Activated gamma-delta T cell treated with anti-CD3 and anti-CD28 coated beads, Interleukin-2, amount 50 U/mL, for 16 hours (primary cell): Measurements from ENCODE around the gene TRDN.
"Not testable (repeated sequence)": the region's sequence is repeated elsewhere in the genome, so short reads cannot be mapped to it uniquely, and the experiment has no call there.

Experiments
- DNase-seq: peaks from one replicate; pipeline ENCODE4 v3.0.0-alpha.2; 2020; ENCODE audit warnings: low read depth

The TRDN gene

DNA sequence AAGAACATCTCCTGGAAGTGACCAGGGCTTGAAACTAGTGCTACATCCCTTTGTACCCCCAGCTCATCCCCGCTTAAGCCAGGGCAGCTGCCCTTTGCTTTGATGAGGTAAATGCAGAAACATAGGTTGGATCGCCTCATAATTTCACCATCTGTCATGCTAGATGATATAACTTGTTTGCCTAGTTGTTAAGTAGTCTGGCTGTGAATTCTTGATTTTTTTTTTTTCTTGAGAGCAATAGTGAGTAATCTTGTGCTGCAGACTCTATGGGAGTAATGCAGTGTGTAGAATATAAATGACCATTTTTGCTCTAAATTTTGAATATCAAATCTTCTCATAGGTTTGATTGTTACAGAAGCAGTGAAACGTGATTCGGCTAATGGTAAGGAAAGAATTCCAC lies 4.1 kb downstream of the TRDN start:
- no peak for DNase-seq

DNA sequence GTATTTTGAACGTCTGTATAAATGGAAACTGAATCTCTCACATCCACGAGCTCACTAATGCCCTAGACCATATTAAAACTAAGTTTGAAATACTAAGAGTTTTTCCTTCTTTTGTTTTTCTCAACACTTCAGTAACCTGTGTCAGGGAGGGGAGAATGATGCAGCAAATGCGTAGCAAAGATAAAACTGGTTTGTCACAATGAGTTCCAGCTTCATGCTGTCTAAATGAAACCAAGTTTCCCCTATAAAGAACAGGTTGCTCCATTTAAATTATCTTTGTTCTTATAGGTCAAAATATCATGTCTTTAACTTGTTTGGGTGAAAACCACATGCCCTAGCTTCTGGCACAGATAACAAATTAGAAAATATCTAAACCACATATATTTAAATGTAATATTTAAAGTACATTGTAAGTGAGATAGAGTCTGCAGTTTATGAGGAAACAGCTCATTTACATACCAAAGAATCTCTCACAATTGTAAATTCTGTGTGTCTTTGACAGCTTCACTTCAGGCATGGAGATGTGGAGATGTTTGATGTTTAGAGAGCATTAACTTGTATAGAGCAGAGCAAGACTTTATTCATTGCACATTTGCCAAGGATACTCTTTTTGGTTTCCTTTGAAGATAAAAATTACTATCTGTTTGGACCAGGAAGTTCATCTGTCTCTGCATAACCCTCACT lies 7.3 kb downstream of the TRDN start:
- DNase-seq: no peak

DNA sequence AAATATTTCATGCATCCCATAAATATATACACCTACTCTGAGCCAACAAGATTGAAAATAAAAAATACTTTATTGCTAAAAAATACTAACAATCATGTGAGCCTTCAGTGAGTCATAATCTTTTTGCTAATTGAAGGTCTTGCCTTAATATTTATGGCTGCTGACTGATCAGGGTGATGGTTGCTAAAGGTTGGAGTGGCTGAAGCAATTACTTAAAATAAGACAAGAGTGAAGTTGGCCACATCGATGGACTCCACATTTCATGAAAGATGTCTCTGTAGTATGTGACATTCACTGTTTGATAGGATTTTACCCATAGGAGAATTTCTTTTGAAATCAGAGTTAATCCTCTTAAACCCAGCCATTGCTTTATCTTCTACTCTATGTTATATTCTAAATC lies 11.1 kb downstream of the TRDN start:
- DNase-seq: no peak

DNA sequence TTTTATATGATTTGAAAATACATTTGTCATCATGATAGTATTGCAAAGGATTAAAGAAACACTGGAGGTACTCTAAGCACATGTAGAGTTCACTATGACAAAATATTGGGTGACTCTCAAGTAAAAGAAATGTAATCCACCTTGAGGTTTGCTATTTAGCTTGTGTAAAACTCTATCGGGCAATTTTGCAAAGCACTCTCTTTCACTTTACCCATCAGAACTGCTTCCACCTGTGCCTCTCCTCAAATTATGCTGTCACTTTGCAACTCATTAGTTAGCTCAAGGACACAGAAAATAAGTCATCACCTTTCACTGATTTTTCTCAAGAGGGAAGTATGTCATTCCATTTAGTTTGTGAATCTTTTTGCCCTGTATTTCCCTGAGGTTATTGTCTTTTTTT lies 14.0 kb downstream of the TRDN start:
- no peak for DNase-seq

DNA sequence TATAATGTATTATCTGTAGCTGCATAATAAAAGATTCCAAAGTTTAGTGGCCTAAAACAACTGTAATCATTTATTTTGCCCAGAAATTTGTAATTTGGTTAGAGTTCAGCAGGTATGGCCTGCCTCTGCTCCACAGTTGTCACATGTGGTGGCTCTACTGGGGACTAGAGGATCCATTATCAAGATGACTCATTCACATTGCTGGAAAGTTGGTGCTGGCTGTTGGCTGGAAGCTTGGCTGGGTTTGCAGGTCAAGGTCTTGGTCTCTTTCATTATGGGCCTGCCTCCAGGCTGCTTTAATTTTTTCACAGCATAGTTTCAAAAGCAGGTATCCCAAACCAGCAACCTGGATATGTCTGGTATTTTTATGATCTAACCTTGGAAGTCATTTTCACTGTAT lies 17.6 kb downstream of the TRDN start:
- no peak for DNase-seq

DNA sequence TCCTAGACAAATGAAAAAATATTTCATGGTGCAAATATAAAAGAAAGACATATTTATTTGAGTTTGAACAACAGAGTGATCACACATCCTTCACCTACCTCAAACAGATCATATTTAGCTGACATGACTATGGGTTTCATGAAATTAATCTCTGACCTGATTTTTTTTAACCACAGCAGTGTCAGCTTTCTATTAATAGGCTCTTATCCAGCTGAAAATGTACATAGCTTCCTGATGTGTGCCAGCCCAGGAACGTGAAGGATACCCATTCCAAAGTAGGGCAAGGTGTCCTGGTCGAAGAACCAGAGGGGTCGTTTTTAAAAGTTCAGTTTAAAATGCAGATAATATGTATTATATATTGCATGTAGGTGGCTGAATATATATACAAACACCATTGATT lies 19.8 kb downstream of the TRDN start:
- no peak for DNase-seq

DNA sequence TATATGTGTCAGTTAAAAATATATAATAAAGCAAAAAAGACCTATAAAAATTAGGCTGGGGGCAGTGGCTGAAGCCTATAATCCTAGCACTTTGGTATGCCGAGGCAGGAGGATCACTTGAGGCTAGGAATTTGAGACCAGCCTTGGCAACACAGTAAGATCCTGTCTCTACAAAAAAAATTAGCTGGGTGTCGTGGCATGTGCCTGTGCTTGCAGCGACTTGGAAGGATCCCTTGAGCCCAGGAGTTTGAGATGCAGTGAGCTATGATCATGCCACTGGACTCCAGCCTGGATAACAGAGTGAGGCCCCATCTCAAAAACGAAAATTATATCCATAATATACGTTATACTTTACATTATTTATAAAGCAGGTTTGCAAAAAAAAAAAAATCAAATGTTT lies 20.7 kb downstream of the TRDN start:
- no peak for DNase-seq

DNA sequence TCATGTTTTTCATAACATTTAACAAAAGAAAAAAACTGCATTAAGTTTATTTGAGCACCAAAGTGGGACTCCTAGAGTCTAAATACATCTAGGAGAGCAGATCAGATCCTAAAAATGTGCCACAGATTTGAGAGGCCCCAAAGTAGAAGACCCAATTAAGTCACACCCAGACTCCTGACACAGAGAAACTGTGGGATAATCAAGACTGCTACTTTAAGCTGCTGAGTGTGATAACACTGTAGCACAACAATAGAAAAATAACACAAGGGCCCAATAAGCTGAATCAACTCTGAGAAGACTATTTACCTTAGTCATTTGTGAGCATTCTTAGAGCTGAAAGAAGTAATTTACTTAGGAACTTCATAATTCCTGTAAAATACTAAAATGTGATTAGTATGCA lies 26.0 kb downstream of the TRDN start:
- no peak for DNase-seq

DNA sequence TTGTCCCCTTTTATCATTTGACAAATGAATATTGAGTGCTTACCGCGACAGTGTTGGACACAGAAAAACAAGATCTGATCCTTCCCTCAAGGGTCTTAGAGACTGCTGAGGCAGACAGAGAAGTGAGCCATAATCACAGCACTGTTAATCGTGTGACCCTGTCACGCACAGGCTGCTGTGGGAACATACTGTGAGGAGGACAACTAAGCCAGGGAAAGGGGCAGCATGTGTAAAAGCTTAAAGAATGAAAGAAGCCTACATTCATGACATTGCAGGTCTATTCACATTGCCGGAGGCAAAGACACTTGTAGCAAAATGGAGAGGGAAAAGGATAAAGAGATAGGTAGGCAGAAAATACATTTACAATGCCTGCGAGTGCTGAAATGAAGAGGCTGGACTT lies 32.7 kb downstream of the TRDN start:
- DNase-seq: no peak

DNA sequence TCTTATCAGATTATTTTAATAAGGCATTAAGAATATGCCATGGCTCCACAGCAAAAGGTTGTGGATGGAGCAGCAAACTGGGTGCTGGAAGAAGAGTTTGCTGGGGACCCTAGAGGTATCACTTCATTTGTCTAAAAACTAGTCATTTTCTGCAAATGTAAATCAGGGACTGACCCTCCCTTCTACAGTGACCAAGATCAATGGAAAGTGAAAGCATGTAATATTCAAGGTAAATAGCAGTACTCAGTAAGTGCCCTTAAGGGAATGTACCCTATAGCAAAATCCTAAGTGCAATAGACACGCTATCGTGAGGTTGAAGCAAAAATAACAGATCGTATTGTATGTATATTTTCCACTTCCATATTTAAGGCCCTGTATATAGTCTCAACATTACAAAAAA lies 38.7 kb downstream of the TRDN start:
- no peak for DNase-seq

DNA sequence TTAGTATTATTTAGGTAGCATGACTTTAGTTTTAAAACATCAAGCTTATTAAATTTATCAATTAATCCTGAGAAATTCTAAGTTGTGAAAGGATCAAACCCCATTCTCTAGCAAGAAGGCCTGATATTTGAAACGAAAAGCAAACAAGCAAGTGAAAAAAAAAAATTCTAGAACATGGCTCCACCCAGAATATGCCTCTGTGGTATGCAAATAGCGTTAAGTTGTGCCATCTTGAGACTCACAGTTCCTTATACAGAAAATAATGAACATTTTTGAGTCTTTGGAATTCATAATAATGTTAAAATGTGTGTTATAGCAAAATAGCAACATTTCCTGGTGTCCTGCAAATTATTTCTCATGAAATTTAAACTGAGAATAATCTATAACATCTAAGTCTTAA lies 42.0 kb downstream of the TRDN start:
- no peak for DNase-seq

DNA sequence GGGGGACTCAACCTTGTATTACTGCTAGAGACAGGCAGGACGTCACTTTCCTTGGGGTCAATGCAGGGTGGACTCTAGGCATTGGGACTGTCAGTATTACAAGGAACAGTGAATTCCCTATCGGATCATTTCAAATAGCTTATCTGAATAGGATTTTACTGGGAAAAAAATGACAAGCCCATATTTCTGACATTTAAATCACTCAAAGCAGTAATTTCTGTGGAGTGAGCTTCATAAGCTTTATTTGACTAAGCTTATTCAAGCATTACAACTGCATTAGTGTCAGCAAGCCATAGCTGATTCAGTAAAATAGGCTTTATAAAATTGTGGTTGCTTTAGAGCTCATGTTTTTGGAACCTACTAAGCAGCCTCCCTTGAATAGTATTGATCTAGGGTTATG lies 44.3 kb downstream of the TRDN start:
- no peak for DNase-seq

DNA sequence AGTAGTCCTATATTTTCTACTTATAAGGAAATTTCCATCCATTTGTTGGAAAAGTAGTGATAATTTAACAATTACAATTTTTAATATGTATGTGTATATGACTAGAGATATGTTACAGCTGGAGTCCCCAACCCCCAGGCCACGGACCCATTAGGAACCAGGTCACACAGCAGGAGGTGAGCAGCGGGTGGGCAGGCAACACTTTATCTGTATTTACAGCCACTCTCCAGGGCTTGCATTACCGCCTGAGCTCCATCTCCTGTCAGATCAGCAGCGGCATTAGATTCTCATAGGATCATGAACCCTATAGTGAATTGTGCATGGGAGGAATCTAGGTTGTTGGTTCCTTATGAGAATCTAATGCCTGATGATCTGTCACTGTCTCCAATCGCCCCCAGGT lies 46.8 kb downstream of the TRDN start:
- DNase-seq: no peak

DNA sequence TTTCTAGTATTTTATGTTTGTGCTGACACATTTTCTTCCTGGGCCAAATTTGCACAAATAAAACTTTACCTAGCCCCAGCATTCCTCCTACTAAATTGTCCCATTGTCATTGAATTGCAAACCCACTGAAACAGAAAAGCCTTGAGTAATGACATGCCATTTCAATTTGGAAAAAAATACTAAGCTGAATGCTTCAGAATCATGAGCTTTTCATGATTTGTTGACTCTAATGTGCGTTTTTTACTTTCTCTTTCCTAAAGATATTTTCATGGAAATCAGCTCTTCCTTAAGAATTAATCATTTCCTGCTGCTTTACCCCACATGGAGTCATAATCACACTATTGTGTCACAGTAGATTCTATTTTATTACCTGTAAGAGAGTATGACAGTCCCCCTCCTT lies 47.4 kb downstream of the TRDN start:
- no peak for DNase-seq

DNA sequence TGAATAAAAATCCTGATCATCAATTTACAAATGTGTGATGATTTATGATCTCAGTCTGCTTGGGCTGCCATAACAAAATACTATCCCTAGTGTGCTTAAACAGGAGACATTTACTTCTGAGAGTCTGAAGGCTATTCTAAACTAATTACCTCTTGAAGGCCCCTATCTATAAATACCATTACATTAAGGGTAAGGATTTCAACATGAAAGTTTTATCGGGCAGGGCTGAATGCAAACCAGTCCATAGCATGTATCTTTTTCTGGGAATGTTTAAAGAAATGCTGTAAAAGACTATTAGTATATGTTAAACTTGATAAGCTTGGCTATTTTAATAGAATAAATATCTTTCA lies 48.2 kb downstream of the TRDN start:
- DNase-seq: no peak

DNA sequence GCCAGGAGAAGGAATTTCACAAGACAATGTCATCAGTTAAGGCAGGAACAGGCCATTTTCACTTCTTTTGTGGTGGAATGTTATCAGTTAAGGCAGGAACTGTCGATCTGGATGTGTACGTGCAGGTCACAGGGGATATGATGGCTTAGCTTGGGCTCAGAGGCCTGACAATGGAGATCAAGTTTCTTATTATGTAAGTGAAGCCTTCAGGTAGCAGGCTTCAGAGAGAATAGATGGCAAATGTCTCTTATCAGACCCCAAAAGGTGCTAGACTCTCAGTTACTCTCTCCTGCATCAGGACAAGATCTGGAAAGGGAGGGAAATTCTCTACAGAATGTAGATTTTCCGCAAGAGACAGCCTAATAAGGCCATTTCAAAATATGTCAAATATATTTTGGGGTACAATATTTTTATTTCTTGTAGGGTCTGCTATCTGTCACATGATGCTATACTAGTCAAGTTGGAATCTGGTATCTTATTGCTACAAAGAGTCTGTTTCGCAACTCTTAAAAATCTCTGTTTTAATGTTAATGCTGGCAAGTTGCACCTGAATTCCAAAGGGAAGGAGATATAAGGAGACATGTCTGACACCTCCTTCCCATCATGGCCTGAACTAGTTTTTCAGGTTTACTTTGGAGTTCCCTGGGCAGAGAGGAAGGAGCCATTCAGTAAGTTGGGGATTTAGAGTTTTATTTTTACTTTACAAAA lies 48.8 kb downstream of the TRDN start:
- no peak for DNase-seq

DNA sequence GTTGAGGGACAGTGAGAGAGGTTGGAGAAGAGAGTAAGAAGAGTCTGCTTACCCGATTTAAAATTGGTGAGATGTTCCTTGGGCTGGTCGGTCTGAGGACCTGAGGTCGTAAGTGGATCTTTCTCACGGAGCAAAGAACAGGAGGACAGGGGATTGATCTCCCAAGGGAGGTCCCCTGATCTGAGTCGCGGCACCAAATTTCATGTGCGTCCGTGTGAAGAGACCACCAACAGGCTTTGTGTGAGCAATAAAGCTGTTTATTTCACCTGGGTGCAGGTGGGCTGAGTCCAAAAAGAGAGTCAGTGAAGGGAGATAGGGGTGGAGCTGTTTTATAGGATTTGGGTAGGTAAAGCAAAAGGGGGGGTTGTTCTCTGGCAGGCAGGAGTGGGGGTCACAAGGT lies 49.3 kb downstream of the TRDN start:
- not testable (repeated sequence) for DNase-seq

DNA sequence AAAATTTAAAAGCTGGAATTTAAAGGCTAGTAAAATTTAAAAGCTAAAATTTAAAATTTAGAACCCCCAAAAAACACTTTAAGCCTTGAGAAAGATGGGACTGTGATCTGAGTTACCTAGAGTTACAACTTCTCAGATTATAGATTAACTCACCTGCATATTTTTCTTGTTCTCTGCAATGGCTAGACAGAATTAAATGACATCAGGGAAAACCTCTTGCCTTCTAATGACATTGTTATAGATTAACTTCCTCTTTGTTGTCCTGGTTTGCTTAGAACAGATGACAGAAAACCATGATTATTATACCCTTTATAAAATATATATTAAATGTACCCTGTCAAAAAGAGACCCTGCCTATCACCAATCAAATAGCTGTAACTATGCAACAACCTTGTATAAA lies 56.4 kb downstream of the TRDN start:
- no peak for DNase-seq

DNA sequence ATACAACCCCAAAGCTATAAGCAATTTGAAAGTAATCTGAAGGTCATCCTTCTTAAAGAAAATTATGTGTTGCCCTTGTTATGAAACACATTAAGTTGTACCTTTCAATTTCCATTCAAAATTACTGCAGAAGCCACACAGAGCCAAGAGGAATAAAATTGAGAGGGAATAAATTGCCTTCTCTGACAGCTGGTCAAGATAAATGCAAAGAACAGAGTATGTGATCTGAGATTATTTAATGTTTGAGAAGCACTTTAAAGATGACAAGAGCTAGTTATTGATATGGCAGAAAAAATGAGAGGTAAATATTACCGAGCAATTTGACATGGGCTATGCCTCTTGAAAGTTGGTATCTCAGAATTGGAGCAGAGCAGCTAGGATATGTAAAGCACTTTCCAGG lies 61.6 kb downstream of the TRDN start:
- DNase-seq: no peak

DNA sequence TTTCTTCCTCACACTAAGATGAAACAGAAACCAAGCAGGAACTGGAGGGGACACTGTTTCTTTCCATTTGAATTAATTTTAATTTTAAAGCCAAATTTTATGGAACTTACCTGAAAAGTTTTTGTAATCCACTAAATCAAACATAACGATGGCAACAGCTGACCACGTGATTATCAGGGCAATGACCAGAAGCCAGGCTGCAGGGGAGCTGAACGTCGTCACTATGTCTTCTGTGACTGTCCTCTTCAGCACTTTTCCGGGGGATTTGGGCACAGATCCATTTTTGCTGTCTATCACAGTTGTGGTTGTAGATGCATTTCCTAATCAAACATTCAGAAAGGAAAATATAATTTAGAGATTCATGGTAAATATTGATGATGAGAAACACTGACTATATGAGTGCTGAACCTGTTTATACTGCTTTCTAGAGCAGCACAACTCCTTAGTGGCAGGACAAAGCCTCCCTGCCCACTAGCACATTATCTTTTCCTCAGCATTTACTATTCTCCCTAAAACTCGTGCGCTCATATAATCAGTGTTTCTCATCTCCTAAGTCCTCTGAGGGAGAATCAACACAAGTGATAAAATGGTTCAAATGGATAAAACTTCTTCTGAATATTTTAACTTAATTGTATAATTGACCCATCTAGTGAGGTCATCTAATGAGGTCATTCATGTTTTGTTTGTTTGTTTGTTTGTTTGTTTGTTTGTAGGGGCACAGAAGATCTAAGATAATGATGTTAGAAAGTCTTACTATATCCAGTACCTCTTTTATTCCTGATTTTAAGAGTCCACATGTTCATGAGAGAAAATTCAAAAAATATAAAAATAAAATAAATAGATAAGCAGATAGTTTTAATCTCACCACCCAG lies 65.7 kb downstream of the TRDN start:
- DNase-seq: no peak

DNA sequence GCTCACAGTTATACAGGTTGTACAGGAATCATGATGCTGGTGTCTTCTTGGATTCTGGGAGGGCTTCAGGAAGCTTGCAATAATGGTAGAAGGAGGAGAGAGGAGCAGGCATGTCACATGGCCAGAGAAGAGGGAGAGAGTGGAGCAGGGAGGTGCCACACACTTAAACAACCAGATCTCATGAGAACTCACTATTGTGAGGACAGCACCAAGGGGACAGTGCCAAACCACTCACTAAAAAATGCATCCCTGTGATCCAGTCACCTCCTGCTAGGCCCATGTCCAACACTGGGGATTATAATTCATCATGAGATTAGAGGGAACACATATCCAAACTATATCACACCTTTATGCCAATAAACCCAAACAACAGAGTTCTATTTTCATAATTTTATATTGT lies 67.2 kb downstream of the TRDN start:
- no peak for DNase-seq

DNA sequence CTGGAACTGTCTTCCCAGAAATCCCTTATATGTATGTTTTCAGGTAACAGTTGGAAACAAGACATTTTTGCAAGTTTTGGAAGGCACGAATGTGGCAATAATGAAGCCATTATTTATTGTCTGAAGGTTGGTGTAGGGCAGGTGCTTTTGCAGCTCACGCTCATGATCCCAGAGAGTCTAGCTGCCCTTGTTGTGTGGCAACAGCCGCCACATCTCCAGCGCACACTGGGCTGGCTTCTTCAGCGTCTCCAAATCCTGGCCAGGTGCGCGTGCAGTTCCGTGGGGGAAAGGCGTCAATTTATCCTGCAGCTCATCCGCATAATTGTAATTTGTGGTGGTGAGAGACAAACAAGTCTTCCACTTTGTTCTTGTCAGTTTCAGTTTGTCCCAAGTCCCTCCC lies 71.2 kb downstream of the TRDN start:
- no peak for DNase-seq

DNA sequence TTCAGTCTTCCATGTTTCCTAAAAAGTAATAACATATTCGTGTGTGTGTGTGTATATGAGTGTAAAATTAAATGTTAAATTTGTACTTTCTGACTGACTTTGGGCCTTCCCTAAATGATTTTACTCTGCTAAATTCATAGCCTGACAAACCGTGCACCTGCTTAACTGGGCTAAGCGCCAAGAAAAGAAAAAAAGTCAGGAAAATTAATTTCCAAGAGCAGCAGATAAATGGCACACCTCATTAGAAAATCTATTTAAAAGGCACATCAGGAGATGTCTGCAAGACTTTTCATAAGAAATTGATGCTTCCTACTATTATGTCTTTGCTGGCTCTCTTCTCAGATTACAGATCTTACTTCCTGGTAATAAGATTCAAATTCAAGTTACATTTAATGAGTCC lies 72.4 kb downstream of the TRDN start:
- no peak for DNase-seq
